OCI-LY3 (cell line): ENCODE results near the gene JSRP1.

Experiments
- H2AFZ ChIP-seq: fragments of 200-600, 300-600 bp; shearing (Covaris generic); 2 replicates; pipeline ENCODE4 v1.6.0; 2014; ENCODE audit warnings: antibody characterized with exemption, low read depth, low read length
- H3K27ac ChIP-seq: fragments of 200-600, 300-600 bp; sonication (generic); 2 replicates; pipeline ENCODE4 v1.5.1; 2014; ENCODE audit warnings: mild to moderate bottlenecking, low read length, moderate library complexity, mixed read lengths
- H3K27me3 ChIP-seq: fragments of 200-600, 300-600 bp; sonication (generic); 2 replicates; pipeline ENCODE4 v1.6.1; 2014; ENCODE audit warnings: low read depth, low read length, mixed read lengths
- H3K36me3 ChIP-seq: fragments of 200-600, 300-600 bp; sonication (generic); replicated peaks from 2 replicates; pipeline ENCODE3; 2014; ENCODE audit warnings: low read depth, low read length, mixed read lengths
- H3K4me1 ChIP-seq: fragments of 300-600, 200-600 bp; sonication (generic); 2 replicates; pipeline ENCODE4 v1.6.1; 2014; ENCODE audit warnings: low read length, mixed read lengths
- H3K4me2 ChIP-seq: fragments of 200-600, 300-600 bp; sonication (generic); 2 replicates; pipeline ENCODE4 v1.6.1; 2014; ENCODE audit warnings: low read length, mixed read lengths
- H3K4me3 ChIP-seq: fragments of 300-600, 200-600 bp; sonication (generic); 2 replicates; pipeline ENCODE4 v1.5.1; 2014; ENCODE audit warnings: antibody characterized with exemption, mild to moderate bottlenecking, low read length, moderate library complexity
- H3K79me2 ChIP-seq: fragments of 300-600, 200-600 bp; shearing (Covaris generic); 2 replicates; pipeline ENCODE4 v1.6.1; 2014; ENCODE audit warnings: mild to moderate bottlenecking, low read length, mixed read lengths
- H3K9ac ChIP-seq: fragments of 300-600, 200-600 bp; shearing (Covaris generic); 2 replicates; pipeline ENCODE4 v1.6.0; 2014; ENCODE audit warnings: mild to moderate bottlenecking, low read length, moderate library complexity
- H3K9me3 ChIP-seq: fragments of 200-600, 300-600 bp; shearing (Covaris generic); 2 replicates; pipeline ENCODE4 v1.6.1; 2014; ENCODE audit warnings: low read length, mixed read lengths; ENCODE audit not compliant: insufficient read depth
- H4K20me1 ChIP-seq: fragments of 200-600, 300-600 bp; sonication (generic); 2 replicates; pipeline ENCODE4 v1.6.1; 2016; ENCODE audit warnings: low read length, mixed read lengths; ENCODE audit not compliant: insufficient read depth
- EZH2phosphoT487 ChIP-seq: fragments of 200-600 bp; shearing (Covaris generic); IDR thresholded peaks from 2 replicates; pipeline ENCODE4 v1.6.1; 2018; ENCODE audit warnings: antibody characterized with exemption, mixed run types, low read depth
- TF ChIP-seq, protein P1 (sequence below): fragments of 200-600, 300-600 bp; sonication (generic); IDR thresholded peaks from 2 replicates; pipeline ENCODE4 v1.5.1; 2014; ENCODE audit warnings: antibody characterized with exemption, low read length, low read depth

JSRP1 gene

DNA sequence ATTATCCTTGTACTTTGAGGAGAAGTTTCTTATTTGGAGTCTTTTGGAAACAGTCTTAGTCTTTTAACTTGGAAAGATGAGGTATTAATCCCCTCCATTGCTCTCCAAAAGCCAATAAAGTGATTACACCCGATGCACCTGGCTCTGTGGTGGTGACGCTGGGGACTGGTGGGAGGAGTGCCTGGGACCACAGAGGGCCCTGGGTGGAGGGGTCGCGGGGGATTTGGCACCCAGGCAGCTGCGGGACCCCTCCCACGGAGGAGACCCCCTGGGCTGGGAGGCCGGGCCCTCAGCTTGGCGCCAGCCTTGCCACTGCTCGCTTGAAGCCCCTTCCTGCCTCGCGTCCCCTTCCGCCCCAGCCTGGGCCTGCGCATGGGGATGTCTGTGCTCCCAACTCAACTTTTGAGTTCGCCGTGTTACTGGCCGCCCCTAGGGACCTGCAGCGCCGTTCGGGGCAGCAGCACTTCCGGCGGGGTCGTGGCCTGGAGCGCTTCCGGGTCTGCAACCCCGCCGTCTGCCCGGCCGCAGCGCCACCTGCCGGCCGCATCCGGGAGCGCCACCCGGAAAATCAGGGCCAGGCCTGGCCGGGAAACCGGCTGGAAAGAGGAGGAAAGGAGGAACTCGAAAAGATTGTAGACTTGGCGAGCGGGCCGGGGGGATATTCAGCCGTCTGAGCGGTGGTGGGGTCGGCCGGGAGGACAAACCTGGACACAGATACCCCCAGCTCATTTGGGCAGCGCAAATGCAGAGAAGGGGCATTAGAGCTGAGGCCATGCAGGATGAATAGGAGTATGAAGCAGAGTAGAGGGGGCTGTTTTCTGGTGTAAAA lies 17.4 kb upstream of the JSRP1 start:
- peak overlapping the region; percentile 89 for H3K4me2 ChIP-seq
- peaks cover 62% of the 10 kb centered on the region for H3K79me2 ChIP-seq
- peak overlapping the region; percentile 87 for H3K27ac ChIP-seq
- H4K20me1 ChIP-seq, result peaks cover 66% of the 10 kb centered on the region
- peaks cover 30% of the 10 kb centered on the region for H3K4me1 ChIP-seq
- peak overlapping the region; percentile 39 for H3K9ac ChIP-seq
- H3K9me3 ChIP-seq, result no peaks in the 10 kb centered on the region
- H3K4me3 ChIP-seq, result peak overlapping the region; percentile 91
- TF ChIP-seq EZH2phosphoT487, result no peak
- TF ChIP-seq, protein P1, sequence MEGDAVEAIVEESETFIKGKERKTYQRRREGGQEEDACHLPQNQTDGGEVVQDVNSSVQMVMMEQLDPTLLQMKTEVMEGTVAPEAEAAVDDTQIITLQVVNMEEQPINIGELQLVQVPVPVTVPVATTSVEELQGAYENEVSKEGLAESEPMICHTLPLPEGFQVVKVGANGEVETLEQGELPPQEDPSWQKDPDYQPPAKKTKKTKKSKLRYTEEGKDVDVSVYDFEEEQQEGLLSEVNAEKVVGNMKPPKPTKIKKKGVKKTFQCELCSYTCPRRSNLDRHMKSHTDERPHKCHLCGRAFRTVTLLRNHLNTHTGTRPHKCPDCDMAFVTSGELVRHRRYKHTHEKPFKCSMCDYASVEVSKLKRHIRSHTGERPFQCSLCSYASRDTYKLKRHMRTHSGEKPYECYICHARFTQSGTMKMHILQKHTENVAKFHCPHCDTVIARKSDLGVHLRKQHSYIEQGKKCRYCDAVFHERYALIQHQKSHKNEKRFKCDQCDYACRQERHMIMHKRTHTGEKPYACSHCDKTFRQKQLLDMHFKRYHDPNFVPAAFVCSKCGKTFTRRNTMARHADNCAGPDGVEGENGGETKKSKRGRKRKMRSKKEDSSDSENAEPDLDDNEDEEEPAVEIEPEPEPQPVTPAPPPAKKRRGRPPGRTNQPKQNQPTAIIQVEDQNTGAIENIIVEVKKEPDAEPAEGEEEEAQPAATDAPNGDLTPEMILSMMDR, result peak; percentile 97
- peaks cover 44% of the 10 kb centered on the region for H3K36me3 ChIP-seq
- no peak overlapping the region for H2AFZ ChIP-seq
- no peaks in the 10 kb centered on the region for H3K27me3 ChIP-seq

DNA sequence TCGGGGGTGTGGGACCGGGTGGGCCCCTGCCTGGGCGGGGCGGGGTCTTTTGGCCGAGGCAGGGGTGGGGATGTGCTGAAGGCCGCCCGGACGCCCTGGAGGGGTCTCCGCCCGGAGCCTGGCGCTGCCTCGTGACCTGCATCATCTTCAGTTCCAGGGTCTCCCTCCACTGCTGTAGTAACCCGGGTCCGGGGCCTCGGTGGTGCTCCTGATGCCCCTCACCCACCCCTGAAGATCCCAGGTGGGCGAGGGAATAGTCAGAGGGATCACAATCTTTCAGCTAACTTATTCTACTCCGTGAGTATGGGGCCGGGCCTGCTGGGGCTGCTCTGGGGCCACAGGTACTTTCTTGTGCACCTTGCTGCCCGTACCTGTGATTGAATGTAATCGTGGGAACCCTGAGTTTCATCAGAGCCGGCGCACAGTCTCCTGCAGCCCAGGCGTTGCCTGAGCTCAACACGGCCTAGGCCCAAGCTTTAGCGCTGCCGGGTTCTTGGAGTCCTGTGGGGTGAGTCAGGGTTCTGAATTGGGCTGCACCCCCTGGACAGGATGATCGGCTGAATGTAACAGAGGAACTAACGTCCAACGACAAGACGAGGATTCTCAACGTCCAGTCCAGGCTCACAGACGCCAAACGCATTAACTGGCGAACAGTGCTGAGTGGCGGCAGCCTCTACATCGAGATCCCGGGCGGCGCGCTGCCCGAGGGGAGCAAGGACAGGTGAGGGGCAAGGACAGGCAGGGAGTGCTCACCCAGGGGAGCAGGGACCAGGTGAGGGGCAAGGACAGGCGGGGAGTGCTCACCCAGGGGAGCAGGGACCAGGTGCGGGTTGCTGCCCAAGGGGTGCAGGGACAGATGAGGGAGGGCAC lies 15.3 kb upstream of the JSRP1 start:
- H3K36me3 ChIP-seq, result peaks cover 43% of the 10 kb centered on the region
- H3K79me2 ChIP-seq, result peaks cover 62% of the 10 kb centered on the region
- H3K9me3 ChIP-seq, result no peaks in the 10 kb centered on the region
- no peaks in the 10 kb centered on the region for H3K27me3 ChIP-seq
- H4K20me1 ChIP-seq, result peaks cover 63% of the 10 kb centered on the region
- H3K4me2 ChIP-seq, result peak overlapping the region; percentile 89
- TF ChIP-seq, protein P1, result no peak
- TF ChIP-seq EZH2phosphoT487, result no peak
- H3K4me3 ChIP-seq, result peak overlapping the region; percentile 91
- H3K27ac ChIP-seq, result peak overlapping the region; percentile 87
- no peak overlapping the region for H2AFZ ChIP-seq
- peaks cover 49% of the 10 kb centered on the region for H3K4me1 ChIP-seq
- H3K9ac ChIP-seq, result peak overlapping the region; percentile 96

DNA sequence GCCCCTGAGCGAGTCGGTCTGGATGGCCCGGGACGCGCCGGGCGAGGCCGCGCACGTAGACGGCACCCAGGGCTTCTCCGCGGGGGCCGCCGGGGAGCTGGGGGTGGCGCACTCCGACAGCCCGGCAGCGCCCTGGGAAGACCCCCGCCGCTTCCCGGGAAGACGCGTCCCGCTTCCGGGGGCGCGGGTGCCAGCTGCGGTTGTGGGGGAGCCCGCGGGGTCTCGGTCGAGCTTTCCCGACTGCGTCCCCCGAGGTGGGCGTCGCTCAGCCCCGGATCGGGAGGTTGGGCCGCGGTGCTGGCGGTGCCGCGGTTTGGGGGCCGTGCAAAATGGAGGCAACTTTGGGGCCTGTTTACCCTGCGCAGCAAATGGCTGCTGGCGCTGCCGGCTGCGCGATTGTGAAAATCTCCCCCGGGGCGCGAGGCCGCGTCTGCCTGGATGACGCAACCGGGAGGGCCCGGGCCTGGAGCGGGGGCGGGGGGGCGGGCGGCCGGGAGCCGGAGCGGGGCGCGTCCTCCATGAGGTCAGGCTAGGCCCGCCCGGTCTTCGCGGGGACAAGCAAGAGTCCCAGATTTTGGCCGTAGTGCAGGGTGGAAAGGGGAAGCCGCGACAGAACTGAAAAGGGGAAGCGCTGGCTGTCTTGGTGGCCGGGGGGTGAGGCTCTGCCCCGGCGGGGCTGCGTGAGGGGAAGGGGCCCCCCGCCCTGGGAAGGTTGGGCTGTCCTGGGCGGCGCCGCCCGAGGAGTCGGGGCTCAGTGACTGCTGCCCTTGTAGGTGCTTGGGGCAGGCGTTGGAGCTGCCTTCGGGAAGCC lies 14.4 kb upstream of the JSRP1 start:
- TF ChIP-seq, protein P1, result no peak
- no peak for TF ChIP-seq EZH2phosphoT487
- peak overlapping the region; percentile 87 for H3K27ac ChIP-seq
- H3K27me3 ChIP-seq, result no peaks in the 10 kb centered on the region
- peaks cover 62% of the 10 kb centered on the region for H3K79me2 ChIP-seq
- peaks cover 57% of the 10 kb centered on the region for H4K20me1 ChIP-seq
- H3K36me3 ChIP-seq, result peaks cover 38% of the 10 kb centered on the region
- H3K9me3 ChIP-seq, result no peaks in the 10 kb centered on the region
- H3K4me1 ChIP-seq, result peaks cover 55% of the 10 kb centered on the region
- peak overlapping the region; percentile 91 for H3K4me3 ChIP-seq
- no peak overlapping the region for H2AFZ ChIP-seq
- peak overlapping the region; percentile 89 for H3K4me2 ChIP-seq
- H3K9ac ChIP-seq, result peak overlapping the region; percentile 96
